ENCODE results near the gene MYRF.

- TF ChIP-seq CTCF (IDR thresholded peaks at IDR 0.05) (no peak), EZH2 (IDR thresholded peaks at IDR 0.05; ENCODE audit: borderline replicate concordance, insufficient read depth, low read depth, low read length, poor library complexity, severe bottlenecking) (no peak)
These were observed 17.7 kb downstream of the MYRF start for GRCh38 chr11:61769946-61770683.

Measured in B cell (primary cell).